AG04450 (cell line): ENCODE data around the gene TACC3. TPM values are rescaled to one million over a fixed set of nuclear protein-coding genes. Genes with fewer than 3 reads are reported as not detected.

ENCODE experiments used
- CTCF ChIA-PET: fragments of 300-600, 350-600 bp; formaldehyde crosslinking; extraction: SDS; loops from one replicate; lab custom pipeline; 2022; ENCODE audit warnings: antibody characterized with exemption, inconsistent platforms; lab: Charles Lee
- POLR2A ChIA-PET: fragments of 350-600 bp; formaldehyde crosslinking; extraction: SDS; loops from one replicate; lab custom pipeline; 2021; ENCODE audit warnings: antibody characterized with exemption, inconsistent platforms; lab: Yijun Ruan, JAX
- DNase-seq: peaks from one replicate; pipeline ENCODE4 v3.0.0-alpha.2; 2011; ENCODE audit warnings: low read depth, low spot score
- H3K27ac ChIP-seq: one replicate; pipeline ENCODE4 v1.5.1; 2012; ENCODE audit warnings: low read depth, low read length, control low read depth
- H3K27me3 ChIP-seq: one replicate; pipeline ENCODE4 v1.6.0; 2012; ENCODE audit warnings: low read length; ENCODE audit not compliant: control insufficient read depth, insufficient read depth
- H3K4me3 ChIP-seq: 2 replicates; pipeline ENCODE4 v1.5.1; 2011; ENCODE audit warnings: mild to moderate bottlenecking, low read depth, low read length, control low read depth
- H3K9me3 ChIP-seq: 2 replicates; pipeline ENCODE4 v1.5.1; 2012; ENCODE audit warnings: low read length; ENCODE audit not compliant: control insufficient read depth, insufficient read depth
- polyA plus RNA-seq: library from polyadenylated mRNA; depleted of rRNA; stranded (reverse); fragments of >200 nt; gene quantifications from 2 replicates; pipeline ENCODE4 v1.2.3, GENCODE V29; 2011
- TF ChIP-seq, protein P1 (sequence below): IDR thresholded peaks from 2 replicates; pipeline ENCODE4 v1.5.1; 2011; ENCODE audit warnings: low read depth, low read length, control low read depth, inconsistent platforms

TACC3 gene
- polyA plus RNA-seq, 1 experiment, result 8.5 TPM

DNA sequence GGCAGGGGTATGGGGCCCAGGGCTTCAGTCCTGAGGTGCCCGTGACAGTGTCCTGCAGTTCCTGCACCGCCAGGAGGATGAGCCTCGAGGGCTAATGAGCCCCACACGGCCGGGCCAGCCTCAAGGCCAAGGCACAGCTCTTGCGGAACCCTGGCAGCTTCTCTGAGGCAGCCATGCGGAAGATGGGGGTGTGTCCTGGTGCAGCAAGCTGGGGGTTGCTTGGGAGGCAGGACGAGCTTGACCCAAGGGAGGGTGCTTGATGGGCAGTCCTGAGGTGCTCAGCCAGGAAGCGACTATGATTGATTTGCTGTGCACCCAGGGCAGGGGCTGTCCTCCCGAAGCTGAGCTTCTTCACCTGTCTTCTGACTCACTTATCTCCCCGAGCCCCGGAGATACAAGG is 62.6 kb downstream of the TACC3 start:
- Histone ChIP-seq H3K4me3 (no peak overlapping the region), H3K9me3 (no peaks in the 10 kb centered on the region; the same call in 1 of the 2 replicates), H3K27me3 (peaks cover 14% of the 10 kb centered on the region), H3K27ac (no peak overlapping the region)
- DNase-seq, result no peak
- POLR2A ChIA-PET, result interaction anchor here (0.7 kb wide), 1 partner anchor 65 kb away, joined by 3 read pairs; no protein-coding TSS in a partner anchor
- TF ChIP-seq, protein P1, sequence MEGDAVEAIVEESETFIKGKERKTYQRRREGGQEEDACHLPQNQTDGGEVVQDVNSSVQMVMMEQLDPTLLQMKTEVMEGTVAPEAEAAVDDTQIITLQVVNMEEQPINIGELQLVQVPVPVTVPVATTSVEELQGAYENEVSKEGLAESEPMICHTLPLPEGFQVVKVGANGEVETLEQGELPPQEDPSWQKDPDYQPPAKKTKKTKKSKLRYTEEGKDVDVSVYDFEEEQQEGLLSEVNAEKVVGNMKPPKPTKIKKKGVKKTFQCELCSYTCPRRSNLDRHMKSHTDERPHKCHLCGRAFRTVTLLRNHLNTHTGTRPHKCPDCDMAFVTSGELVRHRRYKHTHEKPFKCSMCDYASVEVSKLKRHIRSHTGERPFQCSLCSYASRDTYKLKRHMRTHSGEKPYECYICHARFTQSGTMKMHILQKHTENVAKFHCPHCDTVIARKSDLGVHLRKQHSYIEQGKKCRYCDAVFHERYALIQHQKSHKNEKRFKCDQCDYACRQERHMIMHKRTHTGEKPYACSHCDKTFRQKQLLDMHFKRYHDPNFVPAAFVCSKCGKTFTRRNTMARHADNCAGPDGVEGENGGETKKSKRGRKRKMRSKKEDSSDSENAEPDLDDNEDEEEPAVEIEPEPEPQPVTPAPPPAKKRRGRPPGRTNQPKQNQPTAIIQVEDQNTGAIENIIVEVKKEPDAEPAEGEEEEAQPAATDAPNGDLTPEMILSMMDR, result no peak
- CTCF ChIA-PET, result interaction anchor here (0.9 kb wide), 1 partner anchor 16 kb away, joined by 5 read pairs; no protein-coding TSS in a partner anchor

DNA sequence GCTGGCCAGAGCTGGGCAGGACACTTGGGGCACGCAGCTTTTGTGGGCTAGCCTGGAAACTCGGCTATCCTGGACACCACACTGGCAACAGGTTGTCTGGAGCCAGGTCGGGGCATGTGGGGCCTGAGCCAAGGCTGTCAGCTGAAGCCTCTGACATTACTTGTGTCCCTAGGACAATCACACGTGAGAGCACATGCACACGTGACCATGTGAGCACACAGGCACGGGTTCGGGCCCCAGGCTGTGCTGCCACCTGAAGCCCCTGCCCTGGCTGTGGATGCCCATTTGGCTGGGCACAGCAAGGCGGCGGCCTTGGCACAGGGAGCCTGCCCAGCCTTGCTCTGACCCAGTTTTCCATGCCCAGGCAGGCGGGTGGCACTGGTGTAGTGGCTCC is 63.1 kb downstream of the TACC3 start:
- TF ChIP-seq, protein P1, result no peak
- ChIA-PET CTCF (interaction anchor here (0.9 kb wide), 1 partner anchor 17 kb away, joined by 5 read pairs; no protein-coding TSS in a partner anchor), POLR2A (interaction anchor here (0.7 kb wide), 1 partner anchor 64 kb away, joined by 3 read pairs; no protein-coding TSS in a partner anchor)
- Histone ChIP-seq H3K27ac (no peak overlapping the region), H3K4me3 (no peak overlapping the region), H3K9me3 (no peaks in the 10 kb centered on the region; the same call in 1 of the 2 replicates), H3K27me3 (peaks cover 14% of the 10 kb centered on the region)
- DNase-seq, result no peak

DNA sequence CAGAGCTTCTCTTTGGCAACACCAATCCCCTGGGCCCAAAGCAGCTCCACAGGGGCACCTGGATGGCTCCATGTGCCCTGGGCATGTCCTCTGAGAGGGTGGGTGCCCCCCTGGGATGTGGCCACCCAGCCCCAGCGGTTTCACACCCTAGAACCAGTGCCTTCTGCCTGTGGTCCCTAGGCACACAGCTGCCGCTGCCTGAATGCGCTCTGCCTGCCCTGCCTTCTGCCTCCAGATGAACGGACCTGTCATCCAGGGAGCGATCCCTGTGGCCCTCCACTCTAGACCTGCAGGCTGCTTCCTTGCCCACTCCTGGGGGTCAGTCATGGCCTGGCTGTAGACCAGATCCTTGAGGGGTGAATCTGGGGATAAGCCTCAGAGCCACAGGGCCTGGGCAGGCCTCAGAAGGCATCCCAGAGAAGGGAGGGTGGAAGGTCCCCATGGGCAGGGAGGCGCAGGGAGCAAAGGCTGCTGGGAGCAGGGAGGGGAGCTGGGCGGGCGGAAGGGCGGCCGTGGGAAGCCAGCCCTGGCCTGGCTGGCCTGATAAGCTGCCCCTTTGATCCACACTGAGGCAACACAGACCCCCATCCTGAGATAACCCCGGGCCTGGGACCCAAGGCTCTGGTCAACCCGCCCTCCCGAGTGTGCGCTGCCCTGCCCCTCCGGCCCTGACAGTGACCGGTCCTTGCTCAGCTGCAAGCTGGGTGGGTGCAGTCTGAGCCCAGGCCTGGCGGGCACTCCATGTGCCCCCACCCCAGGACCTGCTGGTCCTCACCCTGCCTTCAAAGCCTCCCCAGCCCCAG is 63.7 kb downstream of the TACC3 start:
- H3K9me3 ChIP-seq, result no peaks in the 10 kb centered on the region; the same call in 1 of the 2 replicates
- TF ChIP-seq, protein P1, result no peak
- no peak overlapping the region for H3K4me3 ChIP-seq
- H3K27me3 ChIP-seq, result peaks cover 14% of the 10 kb centered on the region
- no peak for DNase-seq
- POLR2A ChIA-PET, result no interaction called here
- H3K27ac ChIP-seq, result no peak overlapping the region
- CTCF ChIA-PET, result interaction anchor here (0.6 kb wide), 1 partner anchor 149 kb away, joined by 3 read pairs; no protein-coding TSS in a partner anchor

DNA sequence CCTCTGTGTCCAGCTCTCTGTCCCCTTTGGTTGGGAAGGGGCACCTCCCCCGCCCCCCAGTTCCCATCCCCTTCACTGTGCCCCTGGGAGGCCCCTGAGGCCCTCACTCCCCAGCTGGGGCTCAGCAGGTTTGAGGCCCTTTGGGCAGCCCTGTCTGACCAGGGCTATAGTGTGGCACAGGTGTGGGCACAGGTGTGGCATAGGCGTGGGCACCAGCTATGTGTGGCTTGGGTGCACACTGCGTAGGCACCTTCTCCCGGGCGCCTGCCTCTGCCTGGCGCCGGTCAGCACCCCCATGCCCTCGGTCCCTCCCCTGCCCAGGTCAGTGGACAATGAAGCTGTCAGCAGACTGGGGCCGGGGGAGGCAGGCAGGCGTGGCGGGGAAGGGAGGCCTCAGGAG is 64.3 kb downstream of the TACC3 start:
- no peak for DNase-seq
- H3K4me3 ChIP-seq, result no peak overlapping the region
- POLR2A ChIA-PET, result no interaction called here
- H3K27me3 ChIP-seq, result peaks cover 16% of the 10 kb centered on the region
- TF ChIP-seq, protein P1, result no peak
- CTCF ChIA-PET, result interaction anchor here (0.6 to 0.9 kb wide), 2 partner anchors 11 to 148 kb away, joined by 3 read pairs; no protein-coding TSS in a partner anchor
- H3K27ac ChIP-seq, result no peak overlapping the region
- no peaks in the 10 kb centered on the region; the same call in 1 of the 2 replicates for H3K9me3 ChIP-seq
